ENCODE data around the gene HSD17B14.
"Not testable (repeated sequence)": the region's sequence is repeated elsewhere in the genome, so short reads cannot be mapped to it uniquely, and the experiment has no call there.

Gene HSD17B14

GRCh38 chr19:48836089-48837017, at the start of gene HSD17B14:
TSS of gene HSD17B14 (minus strand) at chr19:48836491. CDS start at chr19:48836411, 80 bp downstream.
- no peak for DNase-seq

DNA sequence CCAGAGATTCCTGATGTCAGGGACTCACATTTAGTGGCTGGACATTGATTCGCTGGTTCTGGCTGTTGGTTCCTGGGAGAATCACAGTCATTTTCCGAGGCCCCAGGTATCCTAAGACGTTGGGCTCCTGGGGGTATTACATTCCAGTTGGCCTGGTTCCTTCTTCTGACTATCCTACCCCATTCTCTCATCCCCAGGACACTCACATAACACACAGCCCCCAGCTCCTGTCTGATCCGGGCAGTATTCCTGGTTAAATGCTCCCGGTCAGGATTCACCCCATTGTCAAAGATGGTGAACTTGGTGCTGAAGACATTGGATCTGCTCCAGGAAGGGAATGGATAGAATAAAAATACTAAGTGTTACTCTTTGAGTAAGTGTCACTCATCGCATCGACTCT, 47.4 kb upstream of the HSD17B14 start:
- DNase-seq, result no peak

DNA sequence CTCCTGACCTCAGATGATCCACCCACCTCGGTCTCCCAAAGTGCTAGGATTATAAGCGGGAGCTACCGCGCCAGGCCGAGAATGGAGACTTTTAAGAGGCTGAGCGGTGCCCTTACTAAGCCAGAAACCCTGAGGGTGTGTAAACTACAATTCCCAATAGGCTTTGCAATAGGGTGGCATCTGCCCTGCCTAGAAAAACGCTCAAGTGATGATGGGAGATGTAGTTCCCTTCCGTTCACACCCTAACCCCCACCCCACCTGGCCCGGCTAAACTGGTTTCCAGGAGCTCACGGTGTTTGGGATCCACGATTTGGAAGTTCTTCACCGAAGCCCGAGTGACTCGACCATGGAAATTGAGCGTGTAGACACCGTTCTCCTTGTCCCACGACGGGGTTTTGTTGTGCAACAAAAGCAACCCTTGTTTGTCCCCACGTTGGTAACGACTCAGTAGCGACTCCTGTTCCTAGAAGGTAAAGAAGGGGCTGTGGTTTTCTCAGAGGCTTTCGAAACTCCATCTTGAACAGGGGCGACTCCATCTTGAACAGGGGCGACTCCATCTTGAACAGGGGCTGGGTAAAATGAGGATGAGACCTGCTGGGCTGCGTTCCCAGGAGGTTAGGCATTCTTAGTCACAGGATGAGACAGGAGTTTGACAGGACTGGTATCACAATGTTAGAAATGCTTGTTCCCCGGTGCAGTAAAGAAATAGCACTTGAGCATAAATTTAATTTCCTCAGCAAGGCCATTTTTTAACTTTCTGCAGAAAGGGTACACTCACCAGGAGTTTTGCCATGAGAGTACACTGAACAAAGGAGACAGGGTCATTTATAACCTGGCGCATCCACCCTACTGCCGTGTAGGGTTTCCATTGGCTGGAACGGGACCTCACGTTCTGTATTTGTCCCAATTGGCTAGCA, 45.7 kb upstream of the HSD17B14 start:
- peak; percentile 35 to 60 for DNase-seq

- not testable (repeated sequence) for DNase-seq
Measured at GRCh38 chr19:48879696-48880095, 43.4 kb upstream of the HSD17B14 start.

DNA sequence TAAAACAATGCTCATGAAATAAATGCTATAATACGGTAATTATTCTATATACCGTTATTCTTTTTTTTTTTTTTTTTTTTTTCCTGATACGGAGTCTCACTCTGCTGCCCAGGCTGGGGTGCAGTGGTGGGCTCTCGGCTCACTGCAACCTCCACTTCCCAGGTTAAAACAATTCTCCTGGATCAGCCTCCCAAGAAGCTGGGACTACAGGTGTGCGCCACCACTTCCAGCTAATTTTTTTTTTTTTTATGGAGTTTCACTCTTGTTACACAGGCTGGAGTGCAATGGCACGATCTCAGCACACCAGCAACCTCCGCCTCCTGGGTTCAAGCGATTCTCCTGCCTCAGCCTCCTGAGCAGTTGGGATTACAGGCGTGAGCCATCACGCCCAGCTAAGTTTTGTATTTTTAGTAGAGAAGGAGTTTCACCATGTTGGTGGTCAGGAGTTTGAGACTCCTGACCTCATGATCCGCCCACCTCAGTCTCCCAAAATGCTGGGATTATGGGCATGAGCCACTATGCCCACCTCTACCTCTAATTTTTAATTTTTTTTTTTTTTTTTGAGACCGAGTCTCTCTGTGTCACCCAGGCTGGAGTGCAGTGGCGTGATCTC, 42.8 kb upstream of the HSD17B14 start:
- DNase-seq, result no peak

GRCh38 chr19:48878196-48879024, 42.1 kb upstream of the HSD17B14 start:
- peak; percentile 55 to 68 for DNase-seq

- peak in 1 of 2 donors; percentile 42 for DNase-seq
Measured at GRCh38 chr19:48877855-48878195, 41.5 kb upstream of the HSD17B14 start.

DNA sequence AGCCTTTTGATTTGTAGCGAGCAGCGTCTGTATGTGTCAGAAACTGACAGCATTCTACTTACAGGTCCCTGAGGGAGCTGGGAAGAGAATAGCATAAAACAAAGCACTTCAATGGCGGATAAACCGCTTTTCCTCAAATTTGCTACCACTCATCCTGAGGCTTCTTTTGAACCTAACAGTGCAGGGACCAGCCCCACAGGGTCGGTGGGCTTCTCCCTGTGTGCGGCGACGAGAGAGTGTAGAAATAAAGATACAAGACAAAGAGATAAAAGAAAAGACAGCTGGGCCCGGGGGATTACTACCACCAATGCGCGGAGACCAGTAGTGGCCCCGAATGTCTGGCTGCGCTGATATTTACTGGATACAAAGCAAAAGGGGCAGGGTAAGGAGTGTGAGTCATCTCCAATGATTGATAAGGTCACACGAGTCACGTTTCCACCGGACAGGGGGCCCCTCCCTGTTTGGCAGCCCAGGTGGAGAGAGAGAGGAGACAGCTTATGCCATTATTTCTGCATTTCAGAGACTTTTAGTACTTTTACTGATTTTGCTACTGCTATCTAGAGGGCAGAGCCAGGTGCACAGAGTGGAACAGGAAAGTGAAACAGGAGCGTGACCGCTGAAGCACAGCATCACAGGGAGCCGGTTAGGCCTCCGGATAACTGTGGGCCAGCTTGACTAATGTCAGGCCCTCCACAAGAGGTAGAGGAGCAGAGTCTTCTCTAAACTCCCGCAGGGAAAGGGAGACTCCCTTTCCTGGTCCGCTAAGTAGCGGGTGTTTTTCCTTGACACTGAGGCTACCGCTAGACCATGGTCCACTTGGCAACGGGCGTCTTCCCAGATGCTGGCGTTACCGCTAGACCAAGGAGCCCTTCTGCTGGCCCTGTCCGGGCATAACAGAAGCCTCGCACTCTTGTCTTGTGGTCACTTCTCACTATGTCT, 40.0 kb upstream of the HSD17B14 start:
- DNase-seq, result peak; percentile 47 to 52

DNA sequence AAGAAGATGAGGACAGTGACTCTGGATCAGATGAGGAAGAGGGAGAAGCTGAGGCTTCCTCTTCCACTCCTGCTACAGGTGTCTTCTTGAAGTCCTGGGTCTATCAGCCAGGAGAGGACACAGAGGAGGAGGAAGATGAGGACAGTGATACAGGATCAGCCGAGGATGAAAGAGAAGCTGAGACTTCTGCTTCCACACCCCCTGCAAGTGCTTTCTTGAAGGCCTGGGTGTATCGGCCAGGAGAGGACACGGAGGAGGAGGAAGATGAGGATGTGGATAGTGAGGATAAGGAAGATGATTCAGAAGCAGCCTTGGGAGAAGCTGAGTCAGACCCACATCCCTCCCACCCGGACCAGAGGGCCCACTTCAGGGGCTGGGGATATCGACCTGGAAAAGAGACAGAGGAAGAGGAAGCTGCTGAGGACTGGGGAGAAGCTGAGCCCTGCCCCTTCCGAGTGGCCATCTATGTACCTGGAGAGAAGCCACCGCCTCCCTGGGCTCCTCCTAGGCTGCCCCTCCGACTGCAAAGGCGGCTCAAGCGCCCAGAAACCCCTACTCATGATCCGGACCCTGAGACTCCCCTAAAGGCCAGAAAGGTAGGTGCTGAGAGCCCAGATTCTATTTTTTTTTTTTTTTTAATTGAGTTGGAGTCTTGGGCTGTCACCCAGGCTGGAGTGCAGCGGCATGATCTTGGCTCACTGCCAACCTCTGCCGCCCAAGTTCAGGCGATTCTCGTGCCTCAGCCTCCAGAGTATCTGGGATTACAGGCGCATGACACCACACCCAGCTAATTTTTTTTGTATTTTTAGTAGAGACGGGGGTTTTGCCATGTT, 38.2 kb upstream of the HSD17B14 start:
- DNase-seq, result peak in 1 of 2 donors; percentile 44

GRCh38 chr19:48873476-48874302, 37.4 kb upstream of the HSD17B14 start:
- peak in 1 of 2 donors; percentile 34 for DNase-seq

- DNase-seq, result peak; percentile 86 to 89
Measured at GRCh38 chr19:48872884-48873475, 36.7 kb upstream of the HSD17B14 start.

- peak; percentile 99 to 100 for DNase-seq
Measured at GRCh38 chr19:48872182-48872883, 36.0 kb upstream of the HSD17B14 start, which contains the start of gene PPP1R15A. TSS of gene PPP1R15A (plus strand) at chr19:48872421. CDS start at chr19:48873234, 813 bp downstream.

DNA sequence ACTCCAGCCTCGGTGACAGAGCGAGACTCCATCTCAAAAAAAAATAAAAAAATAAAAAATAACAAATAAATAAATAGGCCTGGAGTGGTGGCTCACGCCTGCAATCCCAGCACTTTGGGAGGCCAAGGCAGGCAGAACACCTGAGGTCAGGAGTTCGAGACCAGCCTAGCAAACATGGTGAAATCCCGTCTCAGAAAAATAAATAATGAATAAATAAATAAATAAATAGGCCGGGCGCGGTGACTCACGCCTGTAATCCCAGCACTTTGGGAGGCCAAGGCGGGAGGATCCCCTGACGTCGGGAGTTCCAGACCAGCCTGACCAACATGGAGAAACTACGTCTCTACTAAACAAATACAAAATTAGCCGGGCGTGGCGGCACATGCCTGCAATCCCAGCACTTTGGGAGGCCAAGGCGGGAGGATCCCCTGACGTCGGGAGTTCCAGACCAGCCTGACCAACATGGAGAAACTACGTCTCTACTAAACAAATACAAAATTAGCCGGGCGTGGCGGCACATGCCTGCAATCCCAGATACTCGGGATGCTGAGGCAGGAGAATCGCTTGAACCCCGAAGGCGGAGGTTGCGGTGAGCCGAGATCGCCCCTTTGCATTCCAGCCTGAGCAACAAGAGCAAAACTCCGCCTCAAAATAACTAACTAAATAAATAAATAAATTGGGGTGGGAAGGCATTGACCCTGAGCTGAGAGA, 35.3 kb upstream of the HSD17B14 start:
- not testable (repeated sequence) for DNase-seq

- no peak for DNase-seq
Measured at GRCh38 chr19:48870048-48870447, 33.8 kb upstream of the HSD17B14 start.

DNA sequence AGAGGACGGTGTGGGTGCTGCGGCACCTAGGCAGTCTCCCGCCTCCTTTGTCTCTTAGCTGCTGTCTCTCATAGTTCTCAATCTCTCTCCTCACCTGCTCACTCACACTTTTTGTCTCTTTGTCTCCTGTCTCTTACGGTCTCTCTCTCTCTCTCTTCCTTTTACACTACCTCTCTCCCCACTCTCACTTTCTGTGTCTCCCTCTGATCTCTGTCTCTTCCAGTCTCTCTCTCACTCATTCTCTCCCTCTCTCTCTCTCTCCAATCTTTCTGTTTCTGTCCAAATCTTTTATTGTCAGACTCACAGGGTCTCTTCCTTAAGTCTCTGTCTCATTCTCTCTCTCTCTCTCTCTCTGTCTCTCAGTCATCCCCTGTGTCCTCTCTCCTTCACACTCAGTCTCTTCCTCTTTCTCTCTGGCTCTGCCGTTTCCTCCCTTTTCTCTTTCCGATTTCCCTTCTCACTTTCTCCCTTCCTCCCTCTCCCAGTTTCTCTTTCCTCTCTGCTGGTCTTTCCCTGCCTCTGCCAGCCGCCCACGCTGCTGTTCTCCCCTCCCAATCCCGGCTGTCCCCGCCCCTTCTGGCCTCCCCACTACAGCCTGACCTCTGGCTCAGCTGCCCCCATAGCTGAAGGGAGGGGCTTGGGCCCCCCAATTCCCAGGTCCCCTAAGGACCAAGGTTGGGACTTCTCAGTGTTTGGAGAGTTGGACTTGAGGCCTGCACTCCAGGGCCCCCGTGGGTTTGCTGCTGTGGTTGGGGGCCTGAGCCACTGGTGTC, 32.0 kb upstream of the HSD17B14 start, which contains the start of gene PLEKHA4:
Gene PLEKHA4, minus strand, starts transcription at position 504 of the 773 bp plus-strand sequence. CDS start 997 bp downstream, outside the sequence.
- no peak for DNase-seq

DNA sequence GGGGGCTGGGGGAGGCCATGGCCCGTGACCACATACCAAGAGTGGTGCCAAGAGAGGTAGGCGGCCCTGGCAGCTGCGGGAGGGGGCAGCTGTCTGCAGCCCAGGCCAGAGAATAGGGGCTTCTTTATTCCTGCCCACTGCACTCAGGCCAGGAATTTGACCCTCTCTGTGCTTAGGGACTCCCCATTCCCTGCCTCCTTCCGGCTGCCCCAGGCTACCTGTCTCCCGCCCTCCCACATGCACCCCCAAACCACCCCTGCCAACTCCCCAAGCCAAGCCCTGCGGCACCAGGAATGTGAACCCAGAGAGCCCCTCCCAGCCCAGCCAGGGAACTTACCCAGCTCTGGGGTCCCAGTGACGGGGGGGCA, 31.4 kb upstream of the HSD17B14 start:
- DNase-seq, result no peak
